GM23338 (cell line): ENCODE measurements around the gene CNTNAP2. TPM values are rescaled to one million over a fixed set of nuclear protein-coding genes. Genes with fewer than 3 reads are reported as not detected.

Source experiments
- ATAC-seq: fragments of 200-7000 bp; cut with Tn5 transposase; 3 replicates; pipeline ENCODE4 v1.9.1; 2020
- DNase-seq: peaks from one replicate; pipeline ENCODE4 v3.0.0-alpha.2; 2015; ENCODE audit warnings: low spot score
- H2AFZ ChIP-seq: fragments of 200-600 bp; sonication (generic); 2 replicates; pipeline ENCODE4 v1.8.0; 2016; ENCODE audit warnings: antibody characterized with exemption, mild to moderate bottlenecking, moderate library complexity
- H3F3A ChIP-seq: fragments of 200-600 bp; sonication (generic); replicated peaks from 2 replicates; pipeline ENCODE4 v1.8.0; 2017; ENCODE audit warnings: antibody characterized with exemption, mixed run types, low read depth
- H3K27ac ChIP-seq: fragments of 200-600 bp; sonication (generic); 2 replicates; pipeline ENCODE4 v1.6.1; 2016; ENCODE audit warnings: low read depth
- H3K27me3 ChIP-seq: fragments of 200-600 bp; sonication (generic); 2 replicates; pipeline ENCODE4 v1.8.0; 2016; ENCODE audit warnings: mild to moderate bottlenecking, mixed run types, moderate library complexity; ENCODE audit not compliant: insufficient read depth
- H3K36me3 ChIP-seq: fragments of 200-600 bp; sonication (generic); 2 replicates; pipeline ENCODE4 v1.8.0; 2016; ENCODE audit warnings: mild to moderate bottlenecking; ENCODE audit not compliant: insufficient read depth
- H3K4me1 ChIP-seq: fragments of 200-600 bp; sonication (generic); 2 replicates; pipeline ENCODE4 v1.8.0; 2016; ENCODE audit warnings: mild to moderate bottlenecking, moderate library complexity; ENCODE audit not compliant: insufficient read depth
- H3K4me2 ChIP-seq: fragments of 200-600 bp; sonication (generic); 2 replicates; pipeline ENCODE4 v1.7.1; 2017; ENCODE audit warnings: mixed run types
- H3K4me3 ChIP-seq: fragments of 200-600 bp; sonication (generic); 2 replicates; pipeline ENCODE4 v1.6.1; 2016; ENCODE audit warnings: mixed run types
- H3K79me2 ChIP-seq: fragments of 200-600 bp; sonication (generic); replicated peaks from 2 replicates; pipeline ENCODE4 v1.8.0; 2017; ENCODE audit warnings: mild to moderate bottlenecking; ENCODE audit not compliant: insufficient read depth
- H3K9me2 ChIP-seq: fragments of 200-600 bp; sonication (generic); 2 replicates; pipeline ENCODE4 v1.8.0; 2017; ENCODE audit not compliant: insufficient read depth
- H4K20me1 ChIP-seq: fragments of 200-600 bp; sonication (generic); replicated peaks from 2 replicates; pipeline ENCODE4 v1.8.0; 2017; ENCODE audit warnings: mild to moderate bottlenecking; ENCODE audit not compliant: insufficient read depth
- H3K27ac Mint-ChIP-seq: 2 replicates; pipeline ENCODE4 v1.8.0; 2020; ENCODE audit warnings: inconsistent platforms, mild to moderate bottlenecking, moderate library complexity, mixed read lengths
- H3K27me3 Mint-ChIP-seq: 3 replicates; pipeline ENCODE4 v1.8.0; 2022; ENCODE audit warnings: low read depth, mild to moderate bottlenecking, moderate library complexity, mixed read lengths, inconsistent platforms; ENCODE audit not compliant: insufficient read depth, poor library complexity
- H3K36me3 Mint-ChIP-seq: 3 replicates; pipeline ENCODE4 v1.8.0; 2021; ENCODE audit warnings: low read depth, mild to moderate bottlenecking, inconsistent platforms, moderate library complexity, mixed read lengths
- H3K4me1 Mint-ChIP-seq: 3 replicates; pipeline ENCODE4 v1.8.0; 2020; ENCODE audit warnings: mild to moderate bottlenecking, inconsistent platforms, mixed read lengths
- H3K4me3 Mint-ChIP-seq: 3 replicates; pipeline ENCODE4 v1.8.0; 2021; ENCODE audit warnings: moderate library complexity, mild to moderate bottlenecking, inconsistent platforms, mixed read lengths
- H3K9me3 Mint-ChIP-seq: 3 replicates; pipeline ENCODE4 v1.8.0; 2020; ENCODE audit warnings: moderate library complexity, mild to moderate bottlenecking, inconsistent platforms, mixed read lengths
- CREB1 ChIP-seq: fragments of 250-450 bp; sonication (Bioruptor Pico); IDR thresholded peaks from 2 replicates; pipeline ENCODE4 v1.5.0; 2020; ENCODE audit warnings: low read depth, mild to moderate bottlenecking, moderate library complexity
- EZH2 ChIP-seq: fragments of 200-600 bp; sonication (generic); IDR thresholded peaks from one replicate; pipeline ENCODE4 v1.8.0; 2017; ENCODE audit warnings: antibody characterized with exemption, mild to moderate bottlenecking, low read depth; ENCODE audit not compliant: unreplicated experiment
- EZH2phosphoT487 ChIP-seq: fragments of 200-600 bp; sonication (generic); IDR thresholded peaks from one replicate; pipeline ENCODE4 v1.8.1; 2018; ENCODE audit warnings: antibody characterized with exemption; ENCODE audit not compliant: unreplicated experiment
- JUNB ChIP-seq: IDR thresholded peaks from one replicate; pipeline ENCODE4 v1.6.1; 2016; ENCODE audit warnings: antibody characterized with exemption; ENCODE audit not compliant: unreplicated experiment
- NANOG ChIP-seq: IDR thresholded peaks from 2 replicates; pipeline ENCODE4 v1.6.1; 2016; ENCODE audit warnings: antibody characterized with exemption, borderline replicate concordance
- POLR2AphosphoS5 ChIP-seq: IDR thresholded peaks from 2 replicates; pipeline ENCODE4 v1.6.1; 2016; ENCODE audit warnings: antibody characterized with exemption, low read depth
- STAT1 ChIP-seq: IDR thresholded peaks from one replicate; pipeline ENCODE4 v1.6.1; 2016; ENCODE audit warnings: antibody characterized with exemption; ENCODE audit not compliant: unreplicated experiment
- ZNF114 ChIP-seq: fragments of 250-450 bp; sonication (Bioruptor Pico); IDR thresholded peaks from 2 replicates; pipeline ENCODE4 v1.5.0; 2020; ENCODE audit warnings: mild to moderate bottlenecking, moderate library complexity
- ZNF331 ChIP-seq: fragments of 250-450 bp; sonication (Bioruptor Pico); IDR thresholded peaks from 2 replicates; pipeline ENCODE4 v1.5.0; 2020; ENCODE audit warnings: low read depth, mild to moderate bottlenecking, moderate library complexity
- polyA plus RNA-seq: library from polyadenylated mRNA; unstranded; fragments of >200 nt; fragmentation: Nextera tagmentation; extraction: Ambion mirVana; gene quantifications from 2 replicates; pipeline ENCODE4 v1.2.1, GENCODE V29; 2016
- total RNA-seq: library from RNA; depleted of rRNA; stranded (reverse); fragments of >200 nt; shearing (Covaris generic); gene quantifications from 2 replicates; pipeline ENCODE4 v1.2.3, GENCODE V29; 2014
- TF ChIP-seq, protein P1 (sequence below): IDR thresholded peaks from one replicate; pipeline ENCODE4 v1.6.1; 2018; ENCODE audit warnings: antibody characterized with exemption; ENCODE audit not compliant: unreplicated experiment
- TF ChIP-seq, protein P2 (sequence below), 2 experiments: fragments of 200-600 bp in 1 of 2; sonication (generic) in 1 of 2; conservative IDR thresholded peaks; 2 replicates each; pipeline versions ENCODE4 v1.5.1 to v1.6.1; 2016 to 2017; ENCODE audit warnings: antibody characterized with exemption in 2 of 2, low read depth in 2 of 2, mild to moderate bottlenecking in 2 of 2, moderate library complexity in 1 of 2
- TF ChIP-seq, protein P3 (sequence below): fragments of 250-450 bp; sonication (Bioruptor Pico); IDR thresholded peaks from 2 replicates; pipeline ENCODE4 v1.5.0; 2020; ENCODE audit warnings: mild to moderate bottlenecking, moderate library complexity
- TF ChIP-seq, protein P4 (sequence below): IDR thresholded peaks from 2 replicates; pipeline ENCODE4 v1.6.1; 2016; ENCODE audit warnings: antibody characterized with exemption

Gene CNTNAP2
- total and polyA plus RNA-seq, 2 experiments from 2014 or later = 38.2 to 61.3 TPM

DNA sequence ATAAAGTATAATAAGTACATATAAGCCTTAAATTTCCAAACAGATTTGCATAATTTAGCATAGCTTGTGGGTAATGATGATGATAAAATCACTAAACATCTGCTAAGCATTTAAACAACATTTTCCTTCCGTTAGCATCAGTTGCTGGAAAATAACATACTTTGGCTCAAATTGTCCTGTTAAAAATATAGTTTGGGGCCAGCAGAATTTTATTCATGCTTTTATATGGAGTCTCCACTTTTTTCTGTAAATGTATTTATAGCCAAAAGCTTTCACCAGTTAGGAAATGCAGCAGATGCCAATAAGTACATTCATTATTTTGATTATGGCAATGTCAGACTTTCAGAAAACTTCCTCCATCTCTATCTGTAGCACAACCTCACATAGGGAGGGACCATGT lies 107.2 kb downstream of the CNTNAP2 start:
- Histone ChIP-seq H3K36me3 (no peaks in the 10 kb centered on the region), H4K20me1 (no peaks in the 10 kb centered on the region), H3K79me2 (no peaks in the 10 kb centered on the region), H3K4me2 (no peak overlapping the region), H3K4me1 (peaks cover 11% of the 10 kb centered on the region), H3K9me2 (no peaks in the 10 kb centered on the region), H3K27me3 (no peaks in the 10 kb centered on the region), H3F3A (no peaks in the 10 kb centered on the region), H3K27ac (no peak overlapping the region), H2AFZ (no peak overlapping the region), H3K4me3 (no peak overlapping the region)
- Mint-ChIP-seq H3K4me3 (no peak overlapping the region), H3K4me1 (peaks cover 9% of the 10 kb centered on the region), H3K27me3 (no peaks in the 10 kb centered on the region), H3K36me3 (peaks cover 42% of the 10 kb centered on the region), H3K27ac (no peak overlapping the region), H3K9me3 (peaks cover 24% of the 10 kb centered on the region)
- DNase-seq (no peak), ATAC-seq (no peak)
- TF ChIP-seq NANOG (no peak), STAT1 (no peak), ZNF114 (no peak), EZH2phosphoT487 (no peak), POLR2AphosphoS5 (no peak), JUNB (no peak), EZH2 (no peak), CREB1 (CRISPR knock-in tag) (no peak), ZNF331 (no peak)
- TF ChIP-seq, protein P1, sequence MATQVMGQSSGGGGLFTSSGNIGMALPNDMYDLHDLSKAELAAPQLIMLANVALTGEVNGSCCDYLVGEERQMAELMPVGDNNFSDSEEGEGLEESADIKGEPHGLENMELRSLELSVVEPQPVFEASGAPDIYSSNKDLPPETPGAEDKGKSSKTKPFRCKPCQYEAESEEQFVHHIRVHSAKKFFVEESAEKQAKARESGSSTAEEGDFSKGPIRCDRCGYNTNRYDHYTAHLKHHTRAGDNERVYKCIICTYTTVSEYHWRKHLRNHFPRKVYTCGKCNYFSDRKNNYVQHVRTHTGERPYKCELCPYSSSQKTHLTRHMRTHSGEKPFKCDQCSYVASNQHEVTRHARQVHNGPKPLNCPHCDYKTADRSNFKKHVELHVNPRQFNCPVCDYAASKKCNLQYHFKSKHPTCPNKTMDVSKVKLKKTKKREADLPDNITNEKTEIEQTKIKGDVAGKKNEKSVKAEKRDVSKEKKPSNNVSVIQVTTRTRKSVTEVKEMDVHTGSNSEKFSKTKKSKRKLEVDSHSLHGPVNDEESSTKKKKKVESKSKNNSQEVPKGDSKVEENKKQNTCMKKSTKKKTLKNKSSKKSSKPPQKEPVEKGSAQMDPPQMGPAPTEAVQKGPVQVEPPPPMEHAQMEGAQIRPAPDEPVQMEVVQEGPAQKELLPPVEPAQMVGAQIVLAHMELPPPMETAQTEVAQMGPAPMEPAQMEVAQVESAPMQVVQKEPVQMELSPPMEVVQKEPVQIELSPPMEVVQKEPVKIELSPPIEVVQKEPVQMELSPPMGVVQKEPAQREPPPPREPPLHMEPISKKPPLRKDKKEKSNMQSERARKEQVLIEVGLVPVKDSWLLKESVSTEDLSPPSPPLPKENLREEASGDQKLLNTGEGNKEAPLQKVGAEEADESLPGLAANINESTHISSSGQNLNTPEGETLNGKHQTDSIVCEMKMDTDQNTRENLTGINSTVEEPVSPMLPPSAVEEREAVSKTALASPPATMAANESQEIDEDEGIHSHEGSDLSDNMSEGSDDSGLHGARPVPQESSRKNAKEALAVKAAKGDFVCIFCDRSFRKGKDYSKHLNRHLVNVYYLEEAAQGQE = no peak
- TF ChIP-seq, protein P2, sequence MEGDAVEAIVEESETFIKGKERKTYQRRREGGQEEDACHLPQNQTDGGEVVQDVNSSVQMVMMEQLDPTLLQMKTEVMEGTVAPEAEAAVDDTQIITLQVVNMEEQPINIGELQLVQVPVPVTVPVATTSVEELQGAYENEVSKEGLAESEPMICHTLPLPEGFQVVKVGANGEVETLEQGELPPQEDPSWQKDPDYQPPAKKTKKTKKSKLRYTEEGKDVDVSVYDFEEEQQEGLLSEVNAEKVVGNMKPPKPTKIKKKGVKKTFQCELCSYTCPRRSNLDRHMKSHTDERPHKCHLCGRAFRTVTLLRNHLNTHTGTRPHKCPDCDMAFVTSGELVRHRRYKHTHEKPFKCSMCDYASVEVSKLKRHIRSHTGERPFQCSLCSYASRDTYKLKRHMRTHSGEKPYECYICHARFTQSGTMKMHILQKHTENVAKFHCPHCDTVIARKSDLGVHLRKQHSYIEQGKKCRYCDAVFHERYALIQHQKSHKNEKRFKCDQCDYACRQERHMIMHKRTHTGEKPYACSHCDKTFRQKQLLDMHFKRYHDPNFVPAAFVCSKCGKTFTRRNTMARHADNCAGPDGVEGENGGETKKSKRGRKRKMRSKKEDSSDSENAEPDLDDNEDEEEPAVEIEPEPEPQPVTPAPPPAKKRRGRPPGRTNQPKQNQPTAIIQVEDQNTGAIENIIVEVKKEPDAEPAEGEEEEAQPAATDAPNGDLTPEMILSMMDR (conservative IDR thresholded peaks at IDR 0.05; ENCODE audit: low read depth in 2 of 2) = no peak
- TF ChIP-seq, protein P3, sequence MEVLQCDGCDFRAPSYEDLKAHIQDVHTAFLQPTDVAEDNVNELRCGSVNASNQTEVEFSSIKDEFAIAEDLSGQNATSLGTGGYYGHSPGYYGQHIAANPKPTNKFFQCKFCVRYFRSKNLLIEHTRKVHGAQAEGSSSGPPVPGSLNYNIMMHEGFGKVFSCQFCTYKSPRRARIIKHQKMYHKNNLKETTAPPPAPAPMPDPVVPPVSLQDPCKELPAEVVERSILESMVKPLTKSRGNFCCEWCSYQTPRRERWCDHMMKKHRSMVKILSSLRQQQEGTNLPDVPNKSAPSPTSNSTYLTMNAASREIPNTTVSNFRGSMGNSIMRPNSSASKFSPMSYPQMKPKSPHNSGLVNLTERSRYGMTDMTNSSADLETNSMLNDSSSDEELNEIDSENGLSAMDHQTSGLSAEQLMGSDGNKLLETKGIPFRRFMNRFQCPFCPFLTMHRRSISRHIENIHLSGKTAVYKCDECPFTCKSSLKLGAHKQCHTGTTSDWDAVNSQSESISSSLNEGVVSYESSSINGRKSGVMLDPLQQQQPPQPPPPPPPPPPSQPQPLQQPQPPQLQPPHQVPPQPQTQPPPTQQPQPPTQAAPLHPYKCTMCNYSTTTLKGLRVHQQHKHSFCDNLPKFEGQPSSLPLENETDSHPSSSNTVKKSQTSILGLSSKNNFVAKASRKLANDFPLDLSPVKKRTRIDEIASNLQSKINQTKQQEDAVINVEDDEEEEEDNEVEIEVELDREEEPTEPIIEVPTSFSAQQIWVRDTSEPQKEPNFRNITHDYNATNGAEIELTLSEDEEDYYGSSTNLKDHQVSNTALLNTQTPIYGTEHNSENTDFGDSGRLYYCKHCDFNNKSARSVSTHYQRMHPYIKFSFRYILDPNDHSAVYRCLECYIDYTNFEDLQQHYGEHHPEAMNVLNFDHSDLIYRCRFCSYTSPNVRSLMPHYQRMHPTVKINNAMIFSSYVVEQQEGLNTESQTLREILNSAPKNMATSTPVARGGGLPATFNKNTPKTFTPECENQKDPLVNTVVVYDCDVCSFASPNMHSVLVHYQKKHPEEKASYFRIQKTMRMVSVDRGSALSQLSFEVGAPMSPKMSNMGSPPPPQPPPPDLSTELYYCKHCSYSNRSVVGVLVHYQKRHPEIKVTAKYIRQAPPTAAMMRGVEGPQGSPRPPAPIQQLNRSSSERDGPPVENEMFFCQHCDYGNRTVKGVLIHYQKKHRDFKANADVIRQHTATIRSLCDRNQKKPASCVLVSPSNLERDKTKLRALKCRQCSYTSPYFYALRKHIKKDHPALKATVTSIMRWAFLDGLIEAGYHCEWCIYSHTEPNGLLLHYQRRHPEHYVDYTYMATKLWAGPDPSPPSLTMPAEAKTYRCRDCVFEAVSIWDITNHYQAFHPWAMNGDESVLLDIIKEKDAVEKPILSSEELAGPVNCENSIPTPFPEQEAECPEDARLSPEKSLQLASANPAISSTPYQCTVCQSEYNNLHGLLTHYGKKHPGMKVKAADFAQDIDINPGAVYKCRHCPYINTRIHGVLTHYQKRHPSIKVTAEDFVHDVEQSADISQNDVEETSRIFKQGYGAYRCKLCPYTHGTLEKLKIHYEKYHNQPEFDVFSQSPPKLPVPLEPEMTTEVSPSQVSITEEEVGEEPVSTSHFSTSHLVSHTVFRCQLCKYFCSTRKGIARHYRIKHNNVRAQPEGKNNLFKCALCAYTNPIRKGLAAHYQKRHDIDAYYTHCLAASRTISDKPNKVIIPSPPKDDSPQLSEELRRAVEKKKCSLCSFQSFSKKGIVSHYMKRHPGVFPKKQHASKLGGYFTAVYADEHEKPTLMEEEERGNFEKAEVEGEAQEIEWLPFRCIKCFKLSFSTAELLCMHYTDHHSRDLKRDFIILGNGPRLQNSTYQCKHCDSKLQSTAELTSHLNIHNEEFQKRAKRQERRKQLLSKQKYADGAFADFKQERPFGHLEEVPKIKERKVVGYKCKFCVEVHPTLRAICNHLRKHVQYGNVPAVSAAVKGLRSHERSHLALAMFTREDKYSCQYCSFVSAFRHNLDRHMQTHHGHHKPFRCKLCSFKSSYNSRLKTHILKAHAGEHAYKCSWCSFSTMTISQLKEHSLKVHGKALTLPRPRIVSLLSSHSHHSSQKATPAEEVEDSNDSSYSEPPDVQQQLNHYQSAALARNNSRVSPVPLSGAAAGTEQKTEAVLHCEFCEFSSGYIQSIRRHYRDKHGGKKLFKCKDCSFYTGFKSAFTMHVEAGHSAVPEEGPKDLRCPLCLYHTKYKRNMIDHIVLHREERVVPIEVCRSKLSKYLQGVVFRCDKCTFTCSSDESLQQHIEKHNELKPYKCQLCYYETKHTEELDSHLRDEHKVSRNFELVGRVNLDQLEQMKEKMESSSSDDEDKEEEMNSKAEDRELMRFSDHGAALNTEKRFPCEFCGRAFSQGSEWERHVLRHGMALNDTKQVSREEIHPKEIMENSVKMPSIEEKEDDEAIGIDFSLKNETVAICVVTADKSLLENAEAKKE (CRISPR knock-in tag) = no peak
- TF ChIP-seq, protein P4, sequence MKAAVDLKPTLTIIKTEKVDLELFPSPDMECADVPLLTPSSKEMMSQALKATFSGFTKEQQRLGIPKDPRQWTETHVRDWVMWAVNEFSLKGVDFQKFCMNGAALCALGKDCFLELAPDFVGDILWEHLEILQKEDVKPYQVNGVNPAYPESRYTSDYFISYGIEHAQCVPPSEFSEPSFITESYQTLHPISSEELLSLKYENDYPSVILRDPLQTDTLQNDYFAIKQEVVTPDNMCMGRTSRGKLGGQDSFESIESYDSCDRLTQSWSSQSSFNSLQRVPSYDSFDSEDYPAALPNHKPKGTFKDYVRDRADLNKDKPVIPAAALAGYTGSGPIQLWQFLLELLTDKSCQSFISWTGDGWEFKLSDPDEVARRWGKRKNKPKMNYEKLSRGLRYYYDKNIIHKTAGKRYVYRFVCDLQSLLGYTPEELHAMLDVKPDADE = no peak
